ENCODE data around the gene TMEM242. TPM values are rescaled to one million over a fixed set of nuclear protein-coding genes. Genes with fewer than 3 reads are reported as not detected.

The TMEM242 gene
- total RNA-seq, 1 experiment from 2014 or later: 9.4 TPM

DNA sequence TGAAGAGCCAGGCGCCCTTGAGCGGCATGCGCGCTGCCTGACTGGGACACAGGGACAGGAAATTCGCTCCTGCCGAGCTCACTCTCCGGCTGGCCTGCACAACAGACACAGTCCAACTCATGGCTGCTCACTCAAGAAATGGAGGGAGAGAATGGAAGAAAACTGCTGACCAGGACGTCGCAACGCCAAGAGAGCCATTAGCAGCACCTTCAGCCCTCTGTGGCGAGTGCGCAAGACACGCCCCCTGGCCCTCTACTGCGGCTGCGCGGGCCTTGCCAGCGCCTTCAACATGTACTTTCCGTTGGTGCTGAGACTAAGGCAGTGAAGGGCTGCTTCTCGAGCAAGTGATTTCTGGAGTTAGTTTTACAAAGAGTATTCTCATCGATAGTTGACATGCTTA, 23.3 kb downstream of the TMEM242 start:
- H3K36me3 Mint-ChIP-seq (ENCODE audit: insufficient read depth, unreplicated experiment): no peaks in the 10 kb centered on the region
- intact Hi-C loops (cut with micrococcal nuclease): no loop called here
- H3K27me3 Mint-ChIP-seq (ENCODE audit: insufficient read depth, unreplicated experiment): no peaks in the 10 kb centered on the region
- POLR2A ChIA-PET: no interaction called here
- H3K9me3 Mint-ChIP-seq (ENCODE audit: unreplicated experiment): no peaks in the 10 kb centered on the region
- DNase-seq (ENCODE audit: unreplicated experiment): no peak
- H3K27ac Mint-ChIP-seq (ENCODE audit: low read depth, unreplicated experiment): no peak overlapping the region
- TF ChIP-seq, protein P1, sequence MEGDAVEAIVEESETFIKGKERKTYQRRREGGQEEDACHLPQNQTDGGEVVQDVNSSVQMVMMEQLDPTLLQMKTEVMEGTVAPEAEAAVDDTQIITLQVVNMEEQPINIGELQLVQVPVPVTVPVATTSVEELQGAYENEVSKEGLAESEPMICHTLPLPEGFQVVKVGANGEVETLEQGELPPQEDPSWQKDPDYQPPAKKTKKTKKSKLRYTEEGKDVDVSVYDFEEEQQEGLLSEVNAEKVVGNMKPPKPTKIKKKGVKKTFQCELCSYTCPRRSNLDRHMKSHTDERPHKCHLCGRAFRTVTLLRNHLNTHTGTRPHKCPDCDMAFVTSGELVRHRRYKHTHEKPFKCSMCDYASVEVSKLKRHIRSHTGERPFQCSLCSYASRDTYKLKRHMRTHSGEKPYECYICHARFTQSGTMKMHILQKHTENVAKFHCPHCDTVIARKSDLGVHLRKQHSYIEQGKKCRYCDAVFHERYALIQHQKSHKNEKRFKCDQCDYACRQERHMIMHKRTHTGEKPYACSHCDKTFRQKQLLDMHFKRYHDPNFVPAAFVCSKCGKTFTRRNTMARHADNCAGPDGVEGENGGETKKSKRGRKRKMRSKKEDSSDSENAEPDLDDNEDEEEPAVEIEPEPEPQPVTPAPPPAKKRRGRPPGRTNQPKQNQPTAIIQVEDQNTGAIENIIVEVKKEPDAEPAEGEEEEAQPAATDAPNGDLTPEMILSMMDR (IDR thresholded peaks at IDR 0.05; ENCODE audit: unreplicated experiment): no peak
- BruUV-seq (replicated peaks): no TSS peak
- no peaks in the 10 kb centered on the region for H3K4me1 Mint-ChIP-seq (ENCODE audit: insufficient read depth, unreplicated experiment)
- CTCF ChIA-PET: no interaction called here
- no peak overlapping the region for H3K4me3 Mint-ChIP-seq (ENCODE audit: unreplicated experiment)

DNA sequence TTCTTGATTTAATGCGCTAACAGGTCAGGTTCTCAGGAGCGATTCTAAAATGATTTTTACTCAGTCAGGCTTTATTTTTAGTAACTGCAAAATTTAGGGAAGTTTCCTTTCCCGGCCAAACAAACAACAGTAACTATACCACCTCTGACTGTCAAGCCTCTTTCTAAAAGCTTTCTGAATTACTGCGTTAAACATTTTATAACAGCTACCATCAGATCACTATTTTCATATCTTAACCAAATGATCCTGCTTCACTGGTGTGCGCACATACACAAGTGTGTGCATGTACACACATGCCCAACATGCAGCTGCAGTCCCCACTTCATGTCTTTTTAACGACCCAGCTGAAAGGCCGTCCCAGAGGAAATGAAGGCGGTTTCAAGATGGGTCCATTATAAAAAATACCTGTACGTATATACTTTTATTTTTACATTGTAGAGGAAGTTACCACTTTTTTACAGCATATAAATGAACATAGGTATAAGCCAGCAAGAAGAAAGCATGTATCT, 25.0 kb downstream of the TMEM242 start:
- Mint-ChIP-seq H3K27ac (ENCODE audit: low read depth, unreplicated experiment) (no peak overlapping the region), H3K36me3 (ENCODE audit: insufficient read depth, unreplicated experiment) (no peaks in the 10 kb centered on the region), H3K27me3 (ENCODE audit: insufficient read depth, unreplicated experiment) (no peaks in the 10 kb centered on the region), H3K4me3 (ENCODE audit: unreplicated experiment) (no peak overlapping the region), H3K4me1 (ENCODE audit: insufficient read depth, unreplicated experiment) (no peaks in the 10 kb centered on the region), H3K9me3 (ENCODE audit: unreplicated experiment) (no peaks in the 10 kb centered on the region)
- POLR2A ChIA-PET: interaction anchor here (0.6 to 1.2 kb wide), 3 partner anchors 12 to 103 kb away, joined by 3 read pairs; partner anchors contain the start of gene TMEM242
- TF ChIP-seq, protein P1 (IDR thresholded peaks at IDR 0.05; ENCODE audit: unreplicated experiment): no peak
- no TSS peak for BruUV-seq (replicated peaks)
- DNase-seq (ENCODE audit: unreplicated experiment): no peak
- intact Hi-C loops (cut with micrococcal nuclease): no loop called here
- CTCF ChIA-PET: interaction anchor here (0.8 to 1.6 kb wide), 2 partner anchors 23 to 34 kb away, joined by 3 to 5 read pairs; no protein-coding TSS in a partner anchor

DNA sequence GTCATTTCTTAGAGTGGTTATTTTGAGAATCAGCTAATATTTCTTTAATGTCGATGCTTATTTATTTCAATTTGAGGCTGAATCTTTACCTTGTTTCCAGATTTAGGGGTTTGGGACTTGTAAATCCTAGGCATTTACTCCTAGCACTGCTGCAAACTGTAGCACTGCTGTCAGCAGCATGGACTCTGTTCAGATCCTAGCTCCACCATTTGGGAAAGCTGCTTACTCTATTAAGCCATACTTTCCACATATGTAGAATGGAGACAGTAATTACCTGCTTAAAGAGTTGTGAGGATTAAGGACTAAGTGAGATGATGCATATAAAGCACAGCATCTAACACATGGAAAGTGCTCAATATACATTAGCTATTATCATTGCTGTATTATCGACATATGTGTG, 28.7 kb downstream of the TMEM242 start:
- BruUV-seq (replicated peaks): no TSS peak
- intact Hi-C loops (cut with micrococcal nuclease): no loop called here
- Mint-ChIP-seq H3K27me3 (ENCODE audit: insufficient read depth, unreplicated experiment) (no peaks in the 10 kb centered on the region), H3K4me3 (ENCODE audit: unreplicated experiment) (no peak overlapping the region), H3K9me3 (ENCODE audit: unreplicated experiment) (no peaks in the 10 kb centered on the region), H3K27ac (ENCODE audit: low read depth, unreplicated experiment) (no peak overlapping the region), H3K4me1 (ENCODE audit: insufficient read depth, unreplicated experiment) (no peaks in the 10 kb centered on the region), H3K36me3 (ENCODE audit: insufficient read depth, unreplicated experiment) (peaks cover 7% of the 10 kb centered on the region)
- POLR2A ChIA-PET: interaction anchor here (0.9 kb wide), 1 partner anchor 214 kb away, joined by 3 read pairs; no protein-coding TSS in a partner anchor
- DNase-seq (ENCODE audit: unreplicated experiment): no peak
- CTCF ChIA-PET: interaction anchor here (0.6 to 1.1 kb wide), 3 partner anchors 20 to 603 kb away, joined by 3 to 6 read pairs (median 3); no protein-coding TSS in a partner anchor
- TF ChIP-seq, protein P1 (IDR thresholded peaks at IDR 0.05; ENCODE audit: unreplicated experiment): no peak

DNA sequence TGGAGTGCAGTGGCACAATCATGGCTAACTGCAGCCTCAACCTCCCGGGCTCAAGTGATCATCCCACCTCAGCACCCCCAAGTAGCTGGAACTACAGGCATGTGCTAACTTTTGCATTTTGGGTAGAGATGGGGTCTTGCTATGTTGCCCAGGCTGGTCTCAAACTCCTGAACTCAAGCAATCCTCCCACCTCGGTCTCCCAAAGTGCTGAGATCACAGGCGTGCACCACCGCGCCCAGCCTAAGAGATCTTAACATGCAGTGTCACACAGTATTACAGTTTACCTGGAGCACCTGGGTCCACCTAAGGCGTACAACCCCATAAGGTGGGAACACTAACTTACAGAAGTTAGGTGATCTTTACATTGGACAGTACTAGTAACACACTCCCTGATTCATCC, 29.5 kb downstream of the TMEM242 start:
- DNase-seq (ENCODE audit: unreplicated experiment): no peak
- H3K4me3 Mint-ChIP-seq (ENCODE audit: unreplicated experiment): no peak overlapping the region

More for the DNA sequence above, 29.5 kb downstream of the TMEM242 start:
- ChIA-PET CTCF (interaction anchor here (1.5 kb wide), 1 partner anchor 19 kb away, joined by 6 read pairs; no protein-coding TSS in a partner anchor), POLR2A (no interaction called here)
- Mint-ChIP-seq H3K4me1 (ENCODE audit: insufficient read depth, unreplicated experiment) (no peaks in the 10 kb centered on the region), H3K9me3 (ENCODE audit: unreplicated experiment) (no peaks in the 10 kb centered on the region), H3K27me3 (ENCODE audit: insufficient read depth, unreplicated experiment) (no peaks in the 10 kb centered on the region), H3K36me3 (ENCODE audit: insufficient read depth, unreplicated experiment) (peaks cover 7% of the 10 kb centered on the region), H3K27ac (ENCODE audit: low read depth, unreplicated experiment) (no peak overlapping the region)
- TF ChIP-seq, protein P1 (IDR thresholded peaks at IDR 0.05; ENCODE audit: unreplicated experiment): no peak
- BruUV-seq (replicated peaks): no TSS peak
- intact Hi-C loops (cut with micrococcal nuclease): no loop called here
